Neuronal stem cell (in vitro differentiated cells): ENCODE data around the gene UQCRC1.

ENCODE experiments used
- DNase-seq: peaks from one replicate; pipeline ENCODE4 v3.0.0-alpha.2; 2013; ENCODE audit warnings: low spot score
- H2AFZ ChIP-seq: one replicate; pipeline ENCODE4 v1.6.1; 2013; ENCODE audit warnings: mild to moderate bottlenecking, low read length, inconsistent platforms
- H2AK5ac ChIP-seq: 2 replicates; pipeline ENCODE4 v1.6.1; 2013; ENCODE audit warnings: low read depth, mild to moderate bottlenecking, inconsistent platforms, low read length, moderate library complexity, mixed read lengths
- H2BK120ac ChIP-seq: 2 replicates; pipeline ENCODE4 v1.6.1; 2013; ENCODE audit warnings: low read depth, mild to moderate bottlenecking, inconsistent platforms, low read length, moderate library complexity, mixed read lengths
- H2BK12ac ChIP-seq: one replicate; pipeline ENCODE4 v1.6.1; 2013; ENCODE audit warnings: low read length, inconsistent platforms
- H2BK15ac ChIP-seq: 2 replicates; pipeline ENCODE4 v1.6.1; 2013; ENCODE audit warnings: mild to moderate bottlenecking, low read length, inconsistent platforms, mixed read lengths
- H2BK5ac ChIP-seq: one replicate; pipeline ENCODE4 v1.6.1; 2013; ENCODE audit warnings: inconsistent platforms, mild to moderate bottlenecking, low read length, moderate library complexity
- H3K14ac ChIP-seq: one replicate; pipeline ENCODE4 v1.6.1; 2013; ENCODE audit warnings: low read length, inconsistent platforms
- H3K18ac ChIP-seq: 2 replicates; pipeline ENCODE4 v1.6.1; 2013; ENCODE audit warnings: low read length, inconsistent platforms
- H3K23ac ChIP-seq: 2 replicates; pipeline ENCODE4 v1.6.1; 2013; ENCODE audit warnings: low read depth, mild to moderate bottlenecking, mixed read lengths, low read length, inconsistent platforms; ENCODE audit not compliant: poor library complexity
- H3K27ac ChIP-seq: replicated peaks from 3 replicates; pipeline ENCODE4 v1.5.1; 2013; ENCODE audit warnings: low read length, inconsistent platforms
- H3K27me3 ChIP-seq, 3 experiments: 2 replicates each; pipeline ENCODE4 v1.6.1; 2013; ENCODE audit warnings: low read length in 3 of 3, mild to moderate bottlenecking in 2 of 3, inconsistent platforms in 1 of 3, low read depth in 1 of 3, mixed read lengths in 1 of 3, moderate library complexity in 1 of 3; ENCODE audit not compliant: control insufficient read depth in 3 of 3, insufficient read depth in 3 of 3
- H3K36me3 ChIP-seq, 2 donors: replicated peaks in 1 of 2; 2 replicates each; pipeline ENCODE4 v1.6.1; 2013; ENCODE audit warnings: low read length in 2 of 2; ENCODE audit not compliant: control insufficient read depth in 2 of 2, insufficient read depth in 2 of 2
- H3K4ac ChIP-seq: 2 replicates; pipeline ENCODE4 v1.6.1; 2013; ENCODE audit warnings: inconsistent platforms, mild to moderate bottlenecking, low read length, moderate library complexity
- H3K4me1 ChIP-seq, 2 donors: 1 replicate in 1 of 2; 2 replicates in 1 of 2; pipeline ENCODE4 v1.6.1; 2013; ENCODE audit warnings: low read length in 2 of 2, low read depth in 1 of 2; ENCODE audit not compliant: control insufficient read depth in 2 of 2, insufficient read depth in 1 of 2
- H3K4me2 ChIP-seq: one replicate; pipeline ENCODE4 v1.6.1; 2013; ENCODE audit warnings: mild to moderate bottlenecking, low read length, inconsistent platforms; ENCODE audit not compliant: insufficient read depth, poor library complexity, severe bottlenecking
- H3K4me3 ChIP-seq, 2 donors: 2 replicates each; pipeline ENCODE4 v1.5.1; 2013; ENCODE audit warnings: low read length in 2 of 2, mild to moderate bottlenecking in 2 of 2, inconsistent platforms in 1 of 2, moderate library complexity in 1 of 2
- H3K79me1 ChIP-seq: one replicate; pipeline ENCODE4 v1.6.1; 2013; ENCODE audit warnings: low read depth, mild to moderate bottlenecking, inconsistent platforms, low read length, moderate library complexity
- H3K9ac ChIP-seq: one replicate; pipeline ENCODE4 v1.6.1; 2013; ENCODE audit warnings: mild to moderate bottlenecking, low read depth, low read length, inconsistent platforms; ENCODE audit not compliant: poor library complexity
- H3K9me3 ChIP-seq, 2 donors: replicated peaks in 1 of 2; 2 replicates each; pipeline versions ENCODE3 to v1.6.1; 2013; ENCODE audit warnings: low read length in 2 of 2, mild to moderate bottlenecking in 2 of 2, inconsistent platforms in 1 of 2, low read depth in 1 of 2, mixed read lengths in 1 of 2, moderate library complexity in 1 of 2; ENCODE audit not compliant: control insufficient read depth in 2 of 2, insufficient read depth in 1 of 2
- H4K8ac ChIP-seq: one replicate; pipeline ENCODE4 v1.6.1; 2013; ENCODE audit warnings: low read depth, mild to moderate bottlenecking, inconsistent platforms, low read length, moderate library complexity
- H4K91ac ChIP-seq: one replicate; pipeline ENCODE4 v1.6.1; 2013; ENCODE audit warnings: low read length, low read depth, mild to moderate bottlenecking, inconsistent platforms; ENCODE audit not compliant: poor library complexity
- WGBS, 2 donors: extraction: QIAGEN DNeasy Blood & Tissue Kit; methylation state at CpG; one replicate each; pipeline ENCODE4 v1.1.7; 2013; ENCODE audit warnings: missing lambda C conversion rate in 2 of 2, mixed read lengths in 1 of 2; ENCODE audit not compliant: insufficient read length in 2 of 2, insufficient replicate concordance in 1 of 2; ENCODE audit errors: extremely low coverage in 2 of 2; 5-methylcytosine and 5-hydroxymethylcytosine counted together

Gene UQCRC1

GRCh38 chr3:48576647-48577046, 32.8 kb downstream of the UQCRC1 start:
- H3K4me3 ChIP-seq, result no peak overlapping the region
- no peak overlapping the region for H3K27ac ChIP-seq
- peaks cover 0 to 2% of the 10 kb centered on the region in 2 donors for H3K4me1 ChIP-seq
- H3K79me1 ChIP-seq, result peaks cover 2% of the 10 kb centered on the region
- no peaks in the 10 kb centered on the region for H3K27me3 ChIP-seq
- H2AFZ ChIP-seq, result no peak overlapping the region
- DNase-seq, result no peak
- no peak overlapping the region for H4K91ac ChIP-seq
- no peak overlapping the region for H4K8ac ChIP-seq
- no peak overlapping the region for H2BK120ac ChIP-seq
- H3K9me3 ChIP-seq, result no peaks in the 10 kb centered on the region
- peaks cover 5 to 7% of the 10 kb centered on the region in 2 donors for H3K36me3 ChIP-seq
- H2BK12ac ChIP-seq, result no peak overlapping the region
- H3K14ac ChIP-seq, result no peak overlapping the region
- no peak overlapping the region for H3K4ac ChIP-seq
- no peak overlapping the region for H3K23ac ChIP-seq
- H3K18ac ChIP-seq, result no peak overlapping the region
- H2AK5ac ChIP-seq, result no peak overlapping the region
- H2BK5ac ChIP-seq, result no peak overlapping the region
- no peak overlapping the region for H3K9ac ChIP-seq
- no peak overlapping the region for H2BK15ac ChIP-seq
- no peak overlapping the region for H3K4me2 ChIP-seq
- no CpG with 5 or more reads among the region's 4 CpGs for WGBS, 2 donors

- Histone ChIP-seq H3K4ac (no peak overlapping the region), H3K4me1 (peaks cover 0 to 2% of the 10 kb centered on the region in 2 donors)
Observed at GRCh38 chr3:48575366-48575765, 34.1 kb downstream of the UQCRC1 start.

GRCh38 chr3:48573973-48574585, 35.4 kb downstream of the UQCRC1 start:
- H2BK120ac ChIP-seq, result no peak overlapping the region
- no peak overlapping the region for H2AK5ac ChIP-seq
- no peak overlapping the region for H3K23ac ChIP-seq
- no peak overlapping the region for H3K4ac ChIP-seq
- no peaks in the 10 kb centered on the region for H3K9me3 ChIP-seq
- peaks cover 5 to 9% of the 10 kb centered on the region in 2 donors for H3K36me3 ChIP-seq
- H3K18ac ChIP-seq, result no peak overlapping the region
- H3K14ac ChIP-seq, result no peak overlapping the region
- no peaks in the 10 kb centered on the region for H3K27me3 ChIP-seq
- no peak overlapping the region for H4K8ac ChIP-seq
- peaks cover 2% of the 10 kb centered on the region for H3K79me1 ChIP-seq
- H2AFZ ChIP-seq, result no peak overlapping the region
- no peak overlapping the region for H2BK15ac ChIP-seq
- no CpG with 5 or more reads among the region's 10 CpGs for WGBS, 2 donors
- peak overlapping the region; percentile 50 for H3K9ac ChIP-seq
- no peak overlapping the region for H2BK12ac ChIP-seq
- no peak overlapping the region for H3K4me3 ChIP-seq
- H2BK5ac ChIP-seq, result no peak overlapping the region
- no peak for DNase-seq
- H3K27ac ChIP-seq, result no peak overlapping the region
- no peak overlapping the region for H4K91ac ChIP-seq
- no peak overlapping the region for H3K4me2 ChIP-seq
- H3K4me1 ChIP-seq, result peaks cover 0 to 2% of the 10 kb centered on the region in 2 donors

More at GRCh38 chr3:48575366-48575765, 34.1 kb downstream of the UQCRC1 start:
- no peak overlapping the region for H4K8ac ChIP-seq
- H4K91ac ChIP-seq, result no peak overlapping the region
- no peak overlapping the region for H3K23ac ChIP-seq
- no CpG with 5 or more reads among the region's 17 CpGs for WGBS, 2 donors
- H2BK120ac ChIP-seq, result no peak overlapping the region
- no peak overlapping the region for H2AFZ ChIP-seq
- no peak overlapping the region for H3K18ac ChIP-seq
- no peaks in the 10 kb centered on the region for H3K9me3 ChIP-seq
- no peak overlapping the region for H2BK5ac ChIP-seq
- H3K14ac ChIP-seq, result no peak overlapping the region
- H3K27ac ChIP-seq, result no peak overlapping the region
- H3K4me3 ChIP-seq, result no peak overlapping the region
- DNase-seq, result no peak
- H2AK5ac ChIP-seq, result no peak overlapping the region
- no peak overlapping the region for H2BK15ac ChIP-seq
- H3K9ac ChIP-seq, result no peak overlapping the region
- peaks cover 5 to 7% of the 10 kb centered on the region in 2 donors for H3K36me3 ChIP-seq
- no peaks in the 10 kb centered on the region for H3K27me3 ChIP-seq
- no peak overlapping the region for H2BK12ac ChIP-seq
- no peak overlapping the region for H3K4me2 ChIP-seq
- H3K79me1 ChIP-seq, result peaks cover 2% of the 10 kb centered on the region

- no peak overlapping the region for H2AK5ac ChIP-seq
- H2BK120ac ChIP-seq, result no peak overlapping the region
- no peak overlapping the region for H2BK12ac ChIP-seq
- H3K4ac ChIP-seq, result no peak overlapping the region
- no peak overlapping the region for H4K8ac ChIP-seq
- peaks cover 0 to 2% of the 10 kb centered on the region in 2 donors for H3K4me1 ChIP-seq
- no peak overlapping the region for H3K18ac ChIP-seq
- H3K27ac ChIP-seq, result no peak overlapping the region
- no CpG with 5 or more reads among the region's 7 CpGs for WGBS, 2 donors
- H3K79me1 ChIP-seq, result peaks cover 2% of the 10 kb centered on the region
- H2AFZ ChIP-seq, result no peak overlapping the region
- no peaks in the 10 kb centered on the region for H3K27me3 ChIP-seq
- peaks cover 5 to 9% of the 10 kb centered on the region in 2 donors for H3K36me3 ChIP-seq
- no peak overlapping the region for H3K9ac ChIP-seq
- H2BK15ac ChIP-seq, result no peak overlapping the region
- no peak overlapping the region for H4K91ac ChIP-seq
- H3K14ac ChIP-seq, result no peak overlapping the region
- no peak overlapping the region for H2BK5ac ChIP-seq
- H3K9me3 ChIP-seq, result no peaks in the 10 kb centered on the region
- no peak overlapping the region for H3K4me3 ChIP-seq
- no peak overlapping the region for H3K4me2 ChIP-seq
- no peak for DNase-seq
- no peak overlapping the region for H3K23ac ChIP-seq
Observed at GRCh38 chr3:48572517-48572916, 36.9 kb downstream of the UQCRC1 start.
